22Rv1 (cell line): ENCODE results near the gene CTTN.

Experiments used
- H3K27ac ChIP-seq: fragments of 450-650 bp; 2 replicates; pipeline ENCODE4 v1.5.1; 2017
- CTCF ChIP-seq: fragments of 450-650 bp; IDR thresholded peaks from 2 replicates; pipeline ENCODE4 v1.5.1; 2017; ENCODE audit warnings: mild to moderate bottlenecking
- ZFX ChIP-seq: fragments of 450-650 bp; IDR thresholded peaks from 2 replicates; pipeline ENCODE4 v1.6.1; 2017; ENCODE audit warnings: antibody characterized with exemption, borderline replicate concordance

Gene CTTN

GRCh38 chr11:70433966-70434812 is 35.9 kb downstream of the CTTN start:
- TF ChIP-seq CTCF (no peak), ZFX (no peak)

GRCh38 chr11:70434813-70435278 is 36.5 kb downstream of the CTTN start:
- H3K27ac ChIP-seq: no peak overlapping the region
- no peak for TF ChIP-seq CTCF
- no peak for TF ChIP-seq ZFX

More at GRCh38 chr11:70433966-70434812, 35.9 kb downstream of the CTTN start:
- H3K27ac ChIP-seq: no peak overlapping the region

GRCh38 chr11:70435361-70435760 is 37.0 kb downstream of the CTTN start:
- TF ChIP-seq ZFX (no peak), CTCF (no peak)
- H3K27ac ChIP-seq: no peak overlapping the region

GRCh38 chr11:70435765-70436500 is 37.6 kb downstream of the CTTN start:
- H3K27ac ChIP-seq: no peak overlapping the region
- TF ChIP-seq ZFX (no peak), CTCF (no peak)

DNA sequence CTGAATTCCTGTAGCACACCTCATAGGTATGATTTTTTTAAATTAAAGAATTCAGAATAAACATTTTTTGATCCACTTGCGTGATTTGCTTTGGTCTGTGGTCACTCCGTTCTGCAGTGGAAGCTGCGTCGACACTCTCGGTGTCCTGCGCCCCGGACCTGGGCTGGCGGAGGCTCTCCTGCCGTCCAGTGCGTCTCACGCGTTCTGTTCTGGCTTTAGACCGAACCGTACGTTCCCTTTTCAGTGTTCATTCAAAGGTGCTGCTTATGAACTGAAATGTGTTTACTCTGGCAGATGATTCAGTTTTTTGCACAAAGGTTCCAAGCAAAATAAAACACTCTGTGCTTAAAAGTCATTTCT is 38.2 kb downstream of the CTTN start:
- no peak overlapping the region for H3K27ac ChIP-seq
- TF ChIP-seq ZFX (no peak), CTCF (no peak)

DNA sequence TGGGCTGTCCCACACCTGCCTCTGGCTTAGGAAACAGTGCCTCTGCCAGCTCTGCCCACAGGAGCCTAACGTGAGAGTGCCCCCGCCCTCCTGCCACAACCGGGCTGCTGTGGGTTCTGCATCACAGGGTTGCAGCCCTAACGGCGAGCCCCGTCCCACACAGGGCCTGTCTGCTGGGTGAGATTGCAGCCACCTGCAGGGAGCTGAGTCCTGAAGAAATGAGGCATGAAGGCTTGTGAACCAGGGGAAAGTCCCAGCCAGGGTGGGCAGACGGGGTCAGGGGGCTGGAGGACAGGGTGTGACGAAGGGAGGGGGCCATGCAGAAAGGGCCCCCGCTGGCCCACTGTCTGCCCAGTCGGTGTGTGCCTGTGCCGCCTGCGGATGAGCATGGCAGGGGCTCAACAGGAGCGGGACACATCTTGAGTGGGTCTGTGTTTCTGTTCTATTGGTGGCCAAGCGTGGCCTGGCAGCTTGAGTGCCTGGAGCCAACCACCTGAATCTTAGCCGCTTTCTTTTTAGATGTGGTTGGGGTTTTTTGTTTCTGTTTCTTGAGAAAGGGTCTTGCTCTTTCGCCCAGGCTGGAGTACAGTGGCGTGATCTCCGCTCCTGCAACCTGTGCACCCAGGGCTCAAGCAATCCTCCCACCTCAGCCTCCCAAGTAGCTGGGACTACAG is 38.9 kb downstream of the CTTN start:
- H3K27ac ChIP-seq: no peak overlapping the region
- TF ChIP-seq ZFX: no peak
- no peak for TF ChIP-seq CTCF
